ENCODE data around the gene GAGE12H.
"Not testable (repeated sequence)": the region's sequence is repeated elsewhere in the genome, so short reads cannot be mapped to it uniquely, and the experiment has no call there.

The GAGE12H gene

DNA sequence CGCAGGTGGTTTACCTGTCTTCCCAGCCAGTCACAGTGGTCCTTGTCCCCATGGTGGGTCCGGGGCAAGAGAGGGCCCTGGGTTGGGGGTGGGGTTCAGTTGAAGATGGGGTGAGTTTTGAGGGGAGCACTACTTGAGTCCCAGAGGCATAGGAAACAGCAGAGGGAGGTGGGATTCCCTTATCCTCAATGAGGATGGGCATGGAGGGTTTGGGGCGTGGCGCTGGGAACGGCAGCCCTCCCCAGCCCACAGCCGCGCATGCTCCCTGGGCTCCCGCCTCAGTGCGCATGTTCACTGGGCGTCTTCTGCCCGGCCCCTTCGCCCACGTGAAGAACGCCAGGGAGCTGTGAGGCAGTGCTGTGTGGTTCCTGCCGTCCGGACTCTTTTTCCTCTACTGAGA, at the start of gene GAGE12H:
Gene GAGE12H (plus strand): TSS at position 301 of the 400 bp plus-strand sequence. CDS start 1,155 bp downstream, outside the sequence.
- DNase-seq, result not testable (repeated sequence)

DNA sequence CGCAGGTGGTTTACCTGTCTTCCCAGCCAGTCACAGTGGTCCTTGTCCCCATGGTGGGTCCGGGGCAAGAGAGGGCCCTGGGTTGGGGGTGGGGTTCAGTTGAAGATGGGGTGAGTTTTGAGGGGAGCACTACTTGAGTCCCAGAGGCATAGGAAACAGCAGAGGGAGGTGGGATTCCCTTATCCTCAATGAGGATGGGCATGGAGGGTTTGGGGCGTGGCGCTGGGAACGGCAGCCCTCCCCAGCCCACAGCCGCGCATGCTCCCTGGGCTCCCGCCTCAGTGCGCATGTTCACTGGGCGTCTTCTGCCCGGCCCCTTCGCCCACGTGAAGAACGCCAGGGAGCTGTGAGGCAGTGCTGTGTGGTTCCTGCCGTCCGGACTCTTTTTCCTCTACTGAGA, 47.9 kb upstream of the GAGE12H start, which contains the start of gene GAGE12C:
Gene GAGE12C (plus strand): TSS at position 301 of the 400 bp plus-strand sequence. CDS start 1,155 bp downstream, outside the sequence.
- DNase-seq, result not testable (repeated sequence)

DNA sequence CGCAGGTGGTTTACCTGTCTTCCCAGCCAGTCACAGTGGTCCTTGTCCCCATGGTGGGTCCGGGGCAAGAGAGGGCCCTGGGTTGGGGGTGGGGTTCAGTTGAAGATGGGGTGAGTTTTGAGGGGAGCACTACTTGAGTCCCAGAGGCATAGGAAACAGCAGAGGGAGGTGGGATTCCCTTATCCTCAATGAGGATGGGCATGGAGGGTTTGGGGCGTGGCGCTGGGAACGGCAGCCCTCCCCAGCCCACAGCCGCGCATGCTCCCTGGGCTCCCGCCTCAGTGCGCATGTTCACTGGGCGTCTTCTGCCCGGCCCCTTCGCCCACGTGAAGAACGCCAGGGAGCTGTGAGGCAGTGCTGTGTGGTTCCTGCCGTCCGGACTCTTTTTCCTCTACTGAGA, 38.3 kb upstream of the GAGE12H start, which contains the start of gene GAGE12D:
Gene GAGE12D (plus strand): TSS at position 301 of the 400 bp plus-strand sequence. CDS start 1,155 bp downstream, outside the sequence.
- DNase-seq, result not testable (repeated sequence)

GRCh38 chrX:49550989-49551388, 28.8 kb upstream of the GAGE12H start, which contains the start of gene GAGE12E:
GAGE12E (plus strand) TSS chrX:49551289; CDS start chrX:49552444, 1,155 bp downstream.
- DNase-seq, result not testable (repeated sequence)

- DNase-seq, result not testable (repeated sequence)
Measured at GRCh38 chrX:49560542-49560941, 19.2 kb upstream of the GAGE12H start, which contains the start of gene GAGE12F. GAGE12F (plus strand) TSS chrX:49560842; CDS start chrX:49561997, 1,155 bp downstream.

GRCh38 chrX:49568728-49569127, 11.0 kb upstream of the GAGE12H start:
- DNase-seq, result not testable (repeated sequence)

DNA sequence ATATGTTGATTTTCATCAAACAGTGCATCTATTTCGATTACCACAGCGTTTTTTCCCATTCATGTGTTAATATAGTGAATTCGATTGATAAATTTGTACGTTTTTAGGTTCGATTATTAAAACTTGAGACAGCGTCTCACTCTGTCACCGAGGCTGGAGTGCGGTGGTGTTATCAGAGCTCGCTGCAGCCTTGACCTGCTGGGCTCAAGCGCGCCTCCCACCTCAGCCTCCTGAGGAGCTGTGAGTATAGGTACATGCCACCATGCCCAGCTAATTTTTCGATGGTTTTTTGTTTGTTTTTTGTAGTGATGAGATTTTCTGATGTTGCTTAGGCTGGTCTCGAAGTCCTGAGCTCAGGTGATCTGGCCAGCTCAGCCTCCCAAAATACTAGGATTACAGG, 10.6 kb upstream of the GAGE12H start:
- not testable (repeated sequence) for DNase-seq

DNA sequence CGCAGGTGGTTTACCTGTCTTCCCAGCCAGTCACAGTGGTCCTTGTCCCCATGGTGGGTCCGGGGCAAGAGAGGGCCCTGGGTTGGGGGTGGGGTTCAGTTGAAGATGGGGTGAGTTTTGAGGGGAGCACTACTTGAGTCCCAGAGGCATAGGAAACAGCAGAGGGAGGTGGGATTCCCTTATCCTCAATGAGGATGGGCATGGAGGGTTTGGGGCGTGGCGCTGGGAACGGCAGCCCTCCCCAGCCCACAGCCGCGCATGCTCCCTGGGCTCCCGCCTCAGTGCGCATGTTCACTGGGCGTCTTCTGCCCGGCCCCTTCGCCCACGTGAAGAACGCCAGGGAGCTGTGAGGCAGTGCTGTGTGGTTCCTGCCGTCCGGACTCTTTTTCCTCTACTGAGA, 9.6 kb upstream of the GAGE12H start, which contains the start of gene GAGE12G:
Gene GAGE12G (plus strand): TSS at position 301 of the 400 bp plus-strand sequence. CDS start 1,155 bp downstream, outside the sequence.
- not testable (repeated sequence) for DNase-seq

DNA sequence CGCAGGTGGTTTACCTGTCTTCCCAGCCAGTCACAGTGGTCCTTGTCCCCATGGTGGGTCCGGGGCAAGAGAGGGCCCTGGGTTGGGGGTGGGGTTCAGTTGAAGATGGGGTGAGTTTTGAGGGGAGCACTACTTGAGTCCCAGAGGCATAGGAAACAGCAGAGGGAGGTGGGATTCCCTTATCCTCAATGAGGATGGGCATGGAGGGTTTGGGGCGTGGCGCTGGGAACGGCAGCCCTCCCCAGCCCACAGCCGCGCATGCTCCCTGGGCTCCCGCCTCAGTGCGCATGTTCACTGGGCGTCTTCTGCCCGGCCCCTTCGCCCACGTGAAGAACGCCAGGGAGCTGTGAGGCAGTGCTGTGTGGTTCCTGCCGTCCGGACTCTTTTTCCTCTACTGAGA, 9.4 kb downstream of the GAGE12H start, which contains the start of gene GAGE2A:
Gene GAGE2A (plus strand): TSS at position 301 of the 400 bp plus-strand sequence. CDS start 1,155 bp downstream, outside the sequence.
- not testable (repeated sequence) for DNase-seq

DNA sequence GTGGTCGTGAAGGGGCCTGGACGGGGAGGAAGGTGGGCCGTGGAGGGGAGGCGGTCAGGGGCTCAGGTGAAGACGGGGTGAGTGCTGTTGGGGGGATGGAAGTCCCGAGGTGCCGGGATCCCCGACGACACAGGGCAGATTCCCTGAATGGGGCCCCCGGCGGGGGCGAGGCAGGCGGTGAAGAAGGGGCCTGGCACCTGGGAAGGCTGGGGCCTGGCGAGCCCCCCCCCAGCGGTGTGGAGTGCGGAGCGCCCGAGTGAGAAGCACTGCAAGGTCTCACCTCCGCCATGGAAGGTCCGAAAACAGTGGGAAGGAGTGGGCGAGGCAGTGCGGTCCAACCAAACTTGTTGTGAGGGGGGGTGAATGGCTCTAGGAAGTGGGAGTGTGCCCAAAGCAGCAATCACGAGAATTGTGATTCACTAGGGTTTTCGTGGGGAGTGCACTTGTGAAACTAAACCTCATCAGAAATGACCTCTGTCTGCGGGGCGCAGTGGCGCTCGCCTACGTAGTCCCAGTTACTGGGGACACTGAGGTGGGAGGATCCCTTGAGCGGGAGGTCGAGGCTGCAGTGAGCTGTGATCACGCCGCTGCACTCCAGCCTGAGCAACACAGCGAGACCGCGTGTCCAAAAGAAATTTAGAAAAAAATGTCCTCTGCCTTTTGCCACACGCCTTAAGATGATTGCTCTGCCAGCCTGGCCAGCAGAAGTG, 10.2 kb downstream of the GAGE12H start:
- not testable (repeated sequence) for DNase-seq

DNA sequence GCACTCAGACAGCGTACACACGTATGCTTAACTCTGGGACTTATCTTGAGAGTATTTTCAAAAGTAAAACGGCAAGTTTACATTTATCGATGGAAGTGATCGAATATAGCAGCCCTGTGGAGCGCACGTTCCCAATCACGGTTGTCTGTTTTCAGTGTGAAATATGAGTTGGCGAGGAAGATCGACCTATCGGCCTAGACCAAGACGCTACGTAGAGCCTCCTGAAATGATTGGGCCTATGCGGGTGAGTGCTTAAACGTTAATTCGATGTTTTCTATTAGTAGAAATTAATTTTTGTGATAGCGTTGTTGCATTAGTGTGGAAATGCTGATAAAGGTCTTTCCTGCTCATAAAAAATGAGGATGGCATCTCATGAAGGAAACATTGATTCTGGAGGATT, 10.7 kb downstream of the GAGE12H start:
- not testable (repeated sequence) for DNase-seq

GRCh38 chrX:49598720-49599119, 19.0 kb downstream of the GAGE12H start, which contains the start of gene GAGE1:
GAGE1 (plus strand) TSS chrX:49599020; CDS start chrX:49600175, 1,155 bp downstream.
- not testable (repeated sequence) for DNase-seq

DNA sequence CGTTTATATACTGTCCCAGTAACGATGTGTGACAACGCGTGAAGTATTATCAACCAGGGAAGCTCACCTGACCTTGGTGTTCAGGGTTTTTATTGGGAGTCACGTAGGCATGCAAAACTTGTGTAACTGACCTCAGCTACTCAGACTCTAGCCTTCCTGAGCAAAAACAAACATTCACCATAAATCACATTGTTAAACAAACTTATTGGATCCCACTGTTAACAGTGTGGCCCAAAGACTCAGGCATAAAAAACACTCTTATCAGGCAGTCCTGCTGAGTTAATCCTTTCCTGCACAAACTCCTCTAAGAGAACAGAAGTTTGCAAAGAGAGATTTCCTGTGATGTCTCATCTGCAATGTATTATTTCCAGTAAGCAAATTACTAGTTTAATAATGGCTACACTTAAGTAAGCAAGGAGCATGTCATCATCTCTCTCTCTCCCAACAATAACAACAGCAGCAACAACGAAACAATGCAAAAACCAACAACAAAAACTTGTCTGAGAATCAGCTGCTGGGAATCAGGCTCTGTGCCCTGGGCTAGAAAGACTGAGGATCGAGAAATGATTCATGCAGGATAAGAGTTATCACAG, 31.1 kb downstream of the GAGE12H start:
- DNase-seq, result no peak

DNA sequence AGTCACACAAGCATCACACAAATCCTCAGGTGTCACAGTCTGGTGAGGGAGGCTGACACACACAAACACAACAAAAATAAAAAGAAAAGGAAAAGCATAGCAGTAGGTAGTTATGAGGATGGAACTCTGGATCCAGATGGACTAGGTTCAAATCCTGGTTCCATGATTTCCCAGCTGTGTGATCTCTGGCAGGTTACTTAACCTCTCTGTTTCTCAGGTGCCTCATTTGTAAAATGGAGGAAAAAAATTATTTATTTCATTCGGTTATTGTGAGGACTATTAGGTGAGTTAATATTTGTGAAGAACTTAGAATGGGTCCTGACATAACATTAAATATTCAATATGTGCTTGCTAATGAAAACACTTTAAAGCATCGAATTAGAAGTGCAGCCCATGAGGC, 38.8 kb downstream of the GAGE12H start:
- DNase-seq, result no peak

DNA sequence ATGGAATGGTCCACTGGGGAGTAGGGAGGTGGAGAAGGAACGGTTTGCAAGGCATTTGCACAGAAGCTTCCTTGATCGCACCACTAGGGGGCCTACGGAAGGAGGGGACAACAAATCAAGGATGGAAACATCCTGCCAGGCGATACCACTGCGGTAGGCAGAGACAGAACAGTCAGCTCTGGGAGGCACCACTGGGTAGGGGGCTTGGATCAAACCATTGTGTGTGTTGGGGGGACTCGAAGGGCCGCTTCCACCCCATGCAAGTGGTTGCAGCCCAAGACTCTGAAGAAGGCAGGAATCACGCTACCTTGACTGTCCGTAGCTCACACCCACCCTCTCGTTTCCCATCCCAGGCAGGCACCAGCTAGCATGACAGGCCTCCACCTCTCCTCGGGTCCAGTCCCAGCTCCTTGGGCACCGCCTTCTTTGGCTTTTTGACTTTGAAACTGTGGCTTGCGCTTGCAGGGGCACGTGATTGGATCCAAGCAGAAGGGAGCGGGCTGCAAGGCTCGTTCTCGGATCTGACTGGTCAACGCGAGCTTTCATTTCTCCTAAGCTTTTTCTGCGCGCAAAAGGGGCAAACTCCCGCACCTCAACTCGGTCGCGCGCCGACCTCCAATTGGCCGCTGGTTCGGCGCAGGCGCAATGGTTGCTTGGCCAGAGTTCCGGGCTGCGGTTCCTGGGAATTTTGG, 47.5 kb downstream of the GAGE12H start:
- no peak for DNase-seq
